K562 (cell line): Measurements from ENCODE around the gene COL23A1. TPM values are rescaled to one million over a fixed set of nuclear protein-coding genes. Genes with fewer than 3 reads are reported as not detected.

Source experiments
- ATAC-seq: fragments of 200-7000 bp; cut with Tn5 transposase; 3 replicates; pipeline ENCODE4 v1.9.1; 2020; ENCODE audit warnings: moderate library complexity
- BruUV-seq: library from RNA; stranded (reverse); fragments of 400-500 nt; replicated peaks from 2 replicates; lab custom pipeline; 2021; lab: Mats Ljungman, UMichigan
- CTCF ChIA-PET: fragments of 300-600 bp; formaldehyde crosslinking; extraction: SDS; loops from one replicate; lab custom pipeline; 2021; ENCODE audit warnings: low intra/inter-chr PET ratio; lab: Yijun Ruan, JAX
- POLR2A ChIA-PET: fragments of 300-600, 350-650 bp; sonication (Branson Sonifier 250); formaldehyde crosslinking; extraction: SDS; loops from one replicate; lab custom pipeline; 2021; ENCODE audit warnings: antibody characterized with exemption, inconsistent platforms; lab: Yijun Ruan, JAX
- DNase-seq, 4 experiments: peaks; one replicate each; pipeline versions ENCODE4 v3.0.0 to v3.0.0-alpha.2; 2011 to 2018; ENCODE audit warnings: low spot score in 3 of 4, mixed read lengths in 3 of 4; ENCODE audit errors: extremely low read depth in 1 of 4
- FAIRE-seq: peaks from 2 replicates; lab custom pipeline; 2011; peaks lifted over from hg19 to GRCh38; lab: Jason Lieb, UNC
- H2AFZ ChIP-seq: 2 replicates; pipeline ENCODE4 v1.6.0; 2011; ENCODE audit warnings: low read depth, low read length, control low read depth, inconsistent platforms
- H3K27ac ChIP-seq: fragments of 200-600 bp; 3 replicates; pipeline ENCODE4 v1.8.0; 2011; ENCODE audit warnings: low read depth, mild to moderate bottlenecking, control low read depth, inconsistent platforms, low read length, moderate library complexity, mixed read lengths; ENCODE audit errors: extremely low read depth
- H3K27me3 ChIP-seq, 2 experiments: fragments of 300-600 bp in 1 of 2; 2 replicates in 1 of 2; 3 replicates in 1 of 2; pipeline versions ENCODE4 v1.6.0 to v1.8.0; 2011; ENCODE audit warnings: inconsistent platforms in 2 of 2, low read length in 2 of 2, mild to moderate bottlenecking in 1 of 2, mixed read lengths in 1 of 2, moderate library complexity in 1 of 2; ENCODE audit not compliant: control insufficient read depth in 2 of 2, insufficient read depth in 2 of 2
- H3K36me3 ChIP-seq: fragments of 300-600 bp; 3 replicates; pipeline ENCODE4 v1.8.0; 2011; ENCODE audit warnings: mild to moderate bottlenecking, low read length, inconsistent platforms; ENCODE audit not compliant: control insufficient read depth, insufficient read depth
- H3K4me1 ChIP-seq, 2 experiments: fragments of 200-600 bp in 1 of 2; replicated peaks in 1 of 2; 2 replicates in 1 of 2; 3 replicates in 1 of 2; pipeline versions ENCODE4 v1.5.1 to v1.8.0; 2011; ENCODE audit warnings: inconsistent platforms in 2 of 2, low read length in 2 of 2, mild to moderate bottlenecking in 1 of 2, mixed read lengths in 1 of 2, moderate library complexity in 1 of 2; ENCODE audit not compliant: control insufficient read depth in 2 of 2, insufficient read depth in 2 of 2
- H3K4me2 ChIP-seq: 2 replicates; pipeline ENCODE4 v1.6.1; 2011; ENCODE audit warnings: low read length, control low read depth, inconsistent platforms, mixed read lengths; ENCODE audit not compliant: insufficient read depth
- H3K4me3 ChIP-seq: fragments of 200-600 bp; sonication (generic), shearing (Covaris generic); 2 replicates; pipeline ENCODE4 v1.5.1; 2016; ENCODE audit warnings: control low read depth, inconsistent platforms
- H3K79me2 ChIP-seq: fragments of 200-600 bp; 3 replicates; pipeline ENCODE4 v1.8.0; 2011; ENCODE audit warnings: low read length, inconsistent platforms; ENCODE audit not compliant: control insufficient read depth, insufficient read depth
- H3K9ac ChIP-seq, 2 experiments: 2 replicates each; pipeline versions ENCODE4 v1.6.0 to v1.6.1; 2011; ENCODE audit warnings: low read depth in 2 of 2, low read length in 2 of 2, control low read depth in 1 of 2, inconsistent platforms in 1 of 2, mild to moderate bottlenecking in 1 of 2, mixed read lengths in 1 of 2; ENCODE audit not compliant: insufficient read depth in 1 of 2
- H3K9me1 ChIP-seq: one replicate; pipeline ENCODE4 v1.6.0; 2011; ENCODE audit warnings: inconsistent platforms, mild to moderate bottlenecking, low read length, moderate library complexity; ENCODE audit not compliant: control insufficient read depth, insufficient read depth
- H3K9me3 ChIP-seq: replicated peaks from 2 replicates; pipeline ENCODE4 v1.5.1; 2011; ENCODE audit warnings: low read depth, low read length, inconsistent platforms; ENCODE audit not compliant: control insufficient read depth, insufficient read depth
- H4K20me1 ChIP-seq: replicated peaks from 2 replicates; pipeline ENCODE4 v1.6.1; 2011; ENCODE audit warnings: low read length, inconsistent platforms, mixed read lengths; ENCODE audit not compliant: control insufficient read depth, insufficient read depth
- BDP1 ChIP-seq: IDR thresholded peaks from 3 replicates; pipeline ENCODE4 v1.6.1; 2011; ENCODE audit not compliant: insufficient read length, insufficient read depth
- ERF ChIP-seq: fragments of 450-650 bp; formaldehyde crosslinking; IDR thresholded peaks from 2 replicates; pipeline ENCODE4 v1.4.0; 2020; ENCODE audit warnings: mild to moderate bottlenecking, mixed read lengths
- HNRNPLL ChIP-seq: fragments of 200-400 bp; formaldehyde crosslinking; IDR thresholded peaks from 2 replicates; pipeline ENCODE4 v1.6.1; 2017; ENCODE audit warnings: low read length, low read depth, mild to moderate bottlenecking; ENCODE audit not compliant: poor library complexity, severe bottlenecking
- MAZ ChIP-seq, 2 experiments: fragments of 450-650 bp in 1 of 2; sonication (generic) in 1 of 2; formaldehyde crosslinking; IDR thresholded peaks in 1 of 2; conservative IDR thresholded peaks in 1 of 2; 2 replicates each; pipeline versions ENCODE4 v1.4.0 to v1.5.0; 2020; ENCODE audit warnings: mild to moderate bottlenecking in 1 of 2, missing genetic modification reagents in 1 of 2
- NCOA1 ChIP-seq: fragments of 450-650 bp; IDR thresholded peaks from 2 replicates; pipeline ENCODE4 v1.6.1; 2016; ENCODE audit warnings: low read depth
- NCOA6 ChIP-seq: fragments of 450-650 bp; IDR thresholded peaks from 2 replicates; pipeline ENCODE4 v1.6.1; 2017; ENCODE audit warnings: mild to moderate bottlenecking
- NFE2 ChIP-seq: IDR thresholded peaks from 2 replicates; pipeline ENCODE4 v1.6.1; 2014; ENCODE audit warnings: antibody characterized with exemption, low read depth
- SPI1 ChIP-seq: IDR thresholded peaks from 2 replicates; pipeline ENCODE4 v1.6.1; 2011; ENCODE audit warnings: low read depth, low read length, control low read depth, borderline replicate concordance
- SREBF2 ChIP-seq: sonication (generic); formaldehyde crosslinking; IDR thresholded peaks from 2 replicates; pipeline ENCODE4 v1.4.0; 2020; ENCODE audit warnings: mild to moderate bottlenecking, missing genetic modification reagents
- WGBS: fragments of 100-300 bp; shearing (Covaris generic); methylation state at CpG from one replicate; pipeline ENCODE4 v1.1.6; 2016; ENCODE audit warnings: low coverage, mixed read lengths; ENCODE audit not compliant: insufficient coverage; ENCODE audit errors: missing lambda C conversion rate; 5-methylcytosine and 5-hydroxymethylcytosine counted together
- in situ Hi-C: fragments of 300-500 bp; cut with MboI; formaldehyde crosslinking; loops from 4 replicates; pipeline ENCODE4 v1.15.0; 2018; ENCODE audit warnings: inconsistent platforms, mixed read lengths
- intact Hi-C: fragments of 100-400 bp; cut with micrococcal nuclease; formaldehyde crosslinking; loops from 2 replicates; pipeline ENCODE4 v1.14.2; 2022
- polyA plus RNA-seq, 8 experiments: library from polyadenylated mRNA; depleted of rRNA in 4 of 8; stranded (reverse) in 5 of 8; unstranded in 3 of 8; fragments of >200 nt; fragmentation: Nextera tagmentation in 2 of 8; fragmentation: Illumina TruSeq in 1 of 8; extraction: Ambion mirVana in 2 of 8; extraction: Trizol in 1 of 8; gene quantifications; 2 replicates each; pipeline versions ENCODE4 v1.2.1 to v1.2.3, GENCODE V29; 2011 to 2014; ENCODE audit warnings: inconsistent platforms in 1 of 8, missing spikeins in 1 of 8
- total RNA-seq, 7 experiments: library from RNA; depleted of rRNA in 6 of 7; stranded (reverse); fragments of >200 nt in 6 of 7; fragmentation: Illumina TruSeq in 2 of 7; extraction: Trizol in 2 of 7; gene quantifications; 2 replicates each; pipeline versions ENCODE4 v1.2.1 to v1.2.3, GENCODE V29; 2011 to 2021; ENCODE audit warnings: low replicate concordance in 1 of 7

Gene COL23A1
- total and polyA plus RNA-seq, 9 of the 15 experiments (the other 6 are each of a cell fraction or from before 2014, with no cell fraction given): 0.09 TPM; not detected in 8

- H2AFZ ChIP-seq: peak overlapping the region; percentile 70; the same call in 1 of the 2 replicates
- DNase-seq: peak in 1 of 4 experiments; percentile 7
- FAIRE-seq: no peak
- ChIA-PET POLR2A (interaction anchor here (0.9 kb wide), 1 partner anchor 11 kb away, joined by 3 read pairs; the partner anchor contains the start of gene HNRNPAB), CTCF (interaction anchor here (0.6 kb wide), 1 partner anchor 124 kb away, joined by 3 read pairs; no protein-coding TSS in a partner anchor)
- no peak overlapping the region; a peak in 1 of 4 replicates for H3K9ac ChIP-seq
- H4K20me1 ChIP-seq: no peaks in the 10 kb centered on the region
- ATAC-seq: no peak
- no peak overlapping the region for H3K4me2 ChIP-seq
- H3K9me1 ChIP-seq: no peaks in the 10 kb centered on the region
- no peaks in the 10 kb centered on the region for H3K36me3 ChIP-seq
- peaks cover 0 to 8% of the 10 kb centered on the region in 2 experiments; a peak in 2 of 5 replicates for H3K4me1 ChIP-seq
- no peak overlapping the region for H3K27ac ChIP-seq
- TF ChIP-seq NFE2: no peak
- no peak for TF ChIP-seq SPI1
- no peak for TF ChIP-seq SREBF2 (CRISPR knock-in tag)
- TF ChIP-seq NCOA1: no peak
- no peak for TF ChIP-seq MAZ (CRISPR knock-in tag; conservative IDR thresholded peaks at IDR 0.05 in 1 of 2, IDR thresholded peaks at IDR 0.05 in 1 of 2)
- no peak for TF ChIP-seq ERF (CRISPR knock-in tag)
- no peak for TF ChIP-seq NCOA6
- no peak for TF ChIP-seq HNRNPLL
- TF ChIP-seq BDP1: no peak
- H3K27me3 ChIP-seq: peaks cover 5 to 16% of the 10 kb centered on the region in 2 experiments; a peak in 3 of 5 replicates
- 12% methylated on average over 8 of the region's 8 CpGs for WGBS
- intact Hi-C loops (no loop called here), in situ Hi-C loops (no loop called here)
- H3K9me3 ChIP-seq: no peaks in the 10 kb centered on the region; the same call in 1 of the 2 replicates
- no peak overlapping the region for H3K4me3 ChIP-seq
- no peaks in the 10 kb centered on the region for H3K79me2 ChIP-seq
- BruUV-seq: no TSS peak
Measured at GRCh38 chr5:178193251-178193809, 396.9 kb downstream of the COL23A1 start.
